ENCODE data around the gene CAMLG.

The CAMLG gene

GRCh38 chr5:134798468-134798867 lies 60.1 kb downstream of the CAMLG start:
- Histone ChIP-seq H3K9ac (ENCODE audit: low read length in 5 of 5) (no peak overlapping the region), H3K27me3 (ENCODE audit: control insufficient read depth in 5 of 5, insufficient read depth in 4 of 5, low read length in 5 of 5) (no peaks in the 10 kb centered on the region), H3K4me3 (ENCODE audit: low read depth in 1 of 5, low read length in 5 of 5) (no peak overlapping the region), H3K27ac (ENCODE audit: low read depth, low read length) (no peak overlapping the region), H3K9me3 (ENCODE audit: control insufficient read depth in 5 of 5, low read length in 5 of 5) (no peaks in the 10 kb centered on the region), H3K4me1 (ENCODE audit: control insufficient read depth in 5 of 5, insufficient read depth in 5 of 5, low read length in 5 of 5) (no peaks in the 10 kb centered on the region), H3K36me3 (ENCODE audit: control insufficient read depth in 5 of 5, insufficient read depth in 5 of 5, low read length in 5 of 5) (peaks cover 32 to 67% (median 58%) of the 10 kb centered on the region in 5 donors)

All from subcutaneous abdominal adipose tissue (tissue), 5 donors.